H1 (cell line): Measurements from ENCODE around the gene SCG3. TPM values are rescaled to one million over a fixed set of nuclear protein-coding genes. Genes with fewer than 3 reads are reported as not detected.

Experiments used
- CTCF ChIA-PET: fragments of 300-600 bp; sonication (Branson Sonifier 250); formaldehyde crosslinking; loops from one replicate; lab custom pipeline; 2021; ENCODE audit not compliant: partially characterized antibody; lab: Charles Lee
- POLR2A ChIA-PET: fragments of 300-600 bp; sonication (Branson Sonifier 250); formaldehyde crosslinking; loops from one replicate; lab custom pipeline; 2021; ENCODE audit warnings: inconsistent platforms; ENCODE audit not compliant: partially characterized antibody; lab: Charles Lee
- DNase-seq, 2 experiments: peaks; one replicate each; pipeline versions ENCODE4 v3.0.0 to v3.0.0-alpha.2; 2010 to 2022; ENCODE audit warnings: low spot score in 2 of 2, low read depth in 1 of 2, mixed read lengths in 1 of 2
- FAIRE-seq: peaks from 2 replicates; lab custom pipeline; 2011; peaks lifted over from hg19 to GRCh38; lab: Jason Lieb, UNC
- H2AFZ ChIP-seq: 2 replicates; pipeline ENCODE4 v1.8.1; 2012; ENCODE audit warnings: low read length, inconsistent platforms
- H2AK5ac ChIP-seq: 2 replicates; pipeline ENCODE4 v1.6.1; 2013; ENCODE audit warnings: low read depth, low read length
- H2BK120ac ChIP-seq: replicated peaks from 2 replicates; pipeline ENCODE3; 2013; ENCODE audit warnings: low read depth, low read length, inconsistent platforms
- H2BK12ac ChIP-seq: 2 replicates; pipeline ENCODE4 v1.6.1; 2013; ENCODE audit warnings: low read depth, low read length
- H2BK15ac ChIP-seq: 2 replicates; pipeline ENCODE4 v1.6.1; 2013; ENCODE audit warnings: low read length
- H2BK20ac ChIP-seq: 2 replicates; pipeline ENCODE4 v1.6.1; 2013; ENCODE audit warnings: low read length
- H2BK5ac ChIP-seq: 2 replicates; pipeline ENCODE4 v1.6.1; 2013; ENCODE audit warnings: low read depth, low read length
- H3K14ac ChIP-seq: 2 replicates; pipeline ENCODE4 v1.6.1; 2013; ENCODE audit warnings: inconsistent platforms; ENCODE audit not compliant: insufficient read length
- H3K18ac ChIP-seq: 2 replicates; pipeline ENCODE4 v1.6.1; 2013; ENCODE audit warnings: low read length; ENCODE audit errors: extremely low read depth
- H3K23ac ChIP-seq: 2 replicates; pipeline ENCODE4 v1.6.1; 2013; ENCODE audit warnings: inconsistent platforms; ENCODE audit not compliant: insufficient read length
- H3K23me2 ChIP-seq: 2 replicates; pipeline ENCODE4 v1.6.1; 2013; ENCODE audit warnings: low read depth, low read length
- H3K27ac ChIP-seq: 2 replicates; pipeline ENCODE4 v1.6.1; 2011; ENCODE audit warnings: low read depth, low read length, inconsistent platforms
- H3K27me3 ChIP-seq, 4 experiments: replicated peaks in 1 of 4; 1 replicate in 1 of 4; 2 replicates in 3 of 4; pipeline versions ENCODE4 v1.6.1 to v1.8.1; 2011 to 2013; ENCODE audit warnings: low read length in 3 of 4, mild to moderate bottlenecking in 3 of 4, inconsistent platforms in 2 of 4, mixed read lengths in 2 of 4, moderate library complexity in 1 of 4; ENCODE audit not compliant: control insufficient read depth in 3 of 4, insufficient read depth in 3 of 4; ENCODE audit errors: extremely low read depth in 1 of 4
- H3K36me3 ChIP-seq, 4 experiments: 2 replicates each; pipeline versions ENCODE4 v1.6.1 to v1.8.1; 2011 to 2013; ENCODE audit warnings: mild to moderate bottlenecking in 4 of 4, low read length in 3 of 4, moderate library complexity in 2 of 4, control low read depth in 1 of 4, inconsistent platforms in 1 of 4; ENCODE audit not compliant: insufficient read depth in 4 of 4, control insufficient read depth in 2 of 4
- H3K4ac ChIP-seq: replicated peaks from 2 replicates; pipeline ENCODE3; 2013; ENCODE audit warnings: low read length, low read depth, mixed read lengths, inconsistent platforms; ENCODE audit not compliant: insufficient read length
- H3K4me1 ChIP-seq, 4 experiments: replicated peaks in 1 of 4; 1 replicate in 1 of 4; 2 replicates in 3 of 4; pipeline versions ENCODE4 v1.6.1 to v1.8.1; 2011 to 2013; ENCODE audit warnings: low read length in 3 of 4, inconsistent platforms in 2 of 4, mixed read lengths in 1 of 4; ENCODE audit not compliant: insufficient read depth in 4 of 4, control insufficient read depth in 3 of 4
- H3K4me2 ChIP-seq, 2 experiments: 2 replicates each; pipeline versions ENCODE4 v1.6.1 to v1.8.1; 2011 to 2013; ENCODE audit warnings: low read depth in 2 of 2, low read length in 2 of 2, control low read depth in 1 of 2, inconsistent platforms in 1 of 2, mild to moderate bottlenecking in 1 of 2; ENCODE audit not compliant: insufficient read depth in 1 of 2
- H3K4me3 ChIP-seq, 4 experiments: fragments of 200-600, 300-600 bp in 1 of 4; sonication (generic), shearing (Covaris generic), sonication (Bioruptor Twin) in 1 of 4; 2 replicates each; pipeline versions ENCODE4 v1.5.1 to v1.8.1; 2011 to 2016; ENCODE audit warnings: low read length in 4 of 4, low read depth in 3 of 4, control low read depth in 2 of 4, inconsistent platforms in 2 of 4, mild to moderate bottlenecking in 2 of 4, mixed read lengths in 1 of 4, moderate library complexity in 1 of 4; ENCODE audit not compliant: insufficient read depth in 2 of 4; ENCODE audit errors: extremely low read depth in 1 of 4
- H3K56ac ChIP-seq: replicated peaks from 2 replicates; pipeline ENCODE3; 2013; ENCODE audit warnings: low read depth, mild to moderate bottlenecking, mixed read lengths, low read length, inconsistent platforms; ENCODE audit not compliant: insufficient read length
- H3K79me1 ChIP-seq: 2 replicates; pipeline ENCODE4 v1.6.1; 2013; ENCODE audit warnings: low read depth, low read length, control low read depth
- H3K79me2 ChIP-seq, 2 experiments: 2 replicates each; pipeline versions ENCODE4 v1.6.1 to v1.8.1; 2012 to 2013; ENCODE audit warnings: low read length in 2 of 2, mild to moderate bottlenecking in 2 of 2, inconsistent platforms in 1 of 2; ENCODE audit not compliant: insufficient read depth in 2 of 2, control insufficient read depth in 1 of 2
- H3K9ac ChIP-seq, 4 experiments: replicated peaks in 1 of 4; 1 replicate in 1 of 4; 2 replicates in 3 of 4; pipeline versions ENCODE4 v1.6.1 to v1.8.1; 2011 to 2013; ENCODE audit warnings: low read depth in 3 of 4, low read length in 3 of 4, control low read depth in 2 of 4, mild to moderate bottlenecking in 2 of 4, moderate library complexity in 2 of 4, inconsistent platforms in 1 of 4; ENCODE audit errors: extremely low read depth in 1 of 4
- H3K9me3 ChIP-seq, 2 experiments: 2 replicates each; pipeline versions ENCODE4 v1.6.1 to v1.8.1; 2012 to 2013; ENCODE audit warnings: mild to moderate bottlenecking in 2 of 2, moderate library complexity in 2 of 2, control low read depth in 1 of 2, inconsistent platforms in 1 of 2, low read depth in 1 of 2, low read length in 1 of 2, mixed read lengths in 1 of 2; ENCODE audit not compliant: insufficient read depth in 2 of 2
- H4K20me1 ChIP-seq, 2 experiments: replicated peaks in 1 of 2; 2 replicates each; pipeline versions ENCODE3 to v1.8.1; 2011 to 2013; ENCODE audit warnings: inconsistent platforms in 2 of 2, low read length in 2 of 2, mild to moderate bottlenecking in 1 of 2; ENCODE audit not compliant: insufficient read depth in 2 of 2, control insufficient read depth in 1 of 2
- H4K5ac ChIP-seq: 2 replicates; pipeline ENCODE4 v1.6.1; 2013; ENCODE audit warnings: low read length, low read depth, mixed read lengths, inconsistent platforms; ENCODE audit not compliant: insufficient read length
- H4K8ac ChIP-seq: 2 replicates; pipeline ENCODE4 v1.8.0; 2013; ENCODE audit warnings: mild to moderate bottlenecking, moderate library complexity, low read length, inconsistent platforms; ENCODE audit not compliant: insufficient read depth; ENCODE audit errors: extremely low read depth
- H4K91ac ChIP-seq: replicated peaks from 2 replicates; pipeline ENCODE3; 2013; ENCODE audit warnings: low read length, mixed read lengths, inconsistent platforms; ENCODE audit not compliant: insufficient read length
- CEBPB ChIP-seq: IDR thresholded peaks from 2 replicates; pipeline ENCODE4 v1.6.1; 2012; ENCODE audit warnings: low read depth, low read length
- EZH2 ChIP-seq: fragments of 200-600 bp; sonication (generic); IDR thresholded peaks from 2 replicates; pipeline ENCODE4 v1.7.1; 2012; ENCODE audit warnings: low read depth, mild to moderate bottlenecking, moderate library complexity, low read length, inconsistent platforms; ENCODE audit not compliant: severe bottlenecking
- JUND ChIP-seq: IDR thresholded peaks from 2 replicates; pipeline ENCODE4 v1.6.1; 2011; ENCODE audit warnings: mild to moderate bottlenecking, improper control_type of control experiment, low read length
- KDM4A ChIP-seq: IDR thresholded peaks from one replicate; pipeline ENCODE4 v1.7.1; 2012; ENCODE audit warnings: low read depth, mild to moderate bottlenecking, moderate library complexity, low read length, inconsistent platforms; ENCODE audit not compliant: severe bottlenecking
- RXRA ChIP-seq: IDR thresholded peaks from 2 replicates; pipeline ENCODE4 v1.6.1; 2011; ENCODE audit warnings: low read depth, mild to moderate bottlenecking, low read length, moderate library complexity; ENCODE audit not compliant: insufficient read depth
- SAP30 ChIP-seq: fragments of 300-600 bp; sonication (generic); IDR thresholded peaks from 2 replicates; pipeline ENCODE4 v1.7.1; 2012; ENCODE audit warnings: low read length, moderate library complexity, mild to moderate bottlenecking, inconsistent platforms; ENCODE audit not compliant: insufficient read depth, insufficient replicate concordance
- SIN3A ChIP-seq, 2 experiments: IDR thresholded peaks in 1 of 2; conservative IDR thresholded peaks in 1 of 2; 2 replicates each; pipeline ENCODE4 v1.6.1; 2011 to 2012; ENCODE audit warnings: low read length in 2 of 2, improper control_type of control experiment in 1 of 2, low read depth in 1 of 2, mild to moderate bottlenecking in 1 of 2
- TBP ChIP-seq: IDR thresholded peaks from 2 replicates; pipeline ENCODE4 v1.6.1; 2011; ENCODE audit warnings: low read depth, low read length, improper control_type of control experiment
- WGBS, 2 experiments: shearing (Covaris generic) in 1 of 2; methylation state at CpG; one replicate each; pipeline versions ENCODE4 v1.1.6 to v1.1.7; 2013 to 2015; ENCODE audit warnings: low lambda C conversion rate in 2 of 2, mixed read lengths in 2 of 2, inconsistent platforms in 1 of 2, low coverage in 1 of 2, missing lambda C conversion rate in 1 of 2; ENCODE audit not compliant: insufficient replicate concordance in 2 of 2, insufficient coverage in 1 of 2, insufficient read length in 1 of 2; ENCODE audit errors: extremely low coverage in 1 of 2, missing lambda C conversion rate in 1 of 2; 5-methylcytosine and 5-hydroxymethylcytosine counted together
- polyA plus RNA-seq, 7 experiments: library from polyadenylated mRNA; depleted of rRNA in 3 of 7; stranded (reverse) in 5 of 7; unstranded in 2 of 7; fragments of >200 nt in 5 of 7; fragments of 200-250 nt in 2 of 7; gene quantifications; 1 replicate in 5 of 7; 2 replicates in 1 of 7; 4 replicates in 1 of 7; pipeline versions ENCODE4 v1.2.1 to v1.2.3, GENCODE V29; 2011 to 2013; ENCODE audit warnings: missing spikeins in 2 of 7, mixed read lengths in 2 of 7
- total RNA-seq: library from RNA; stranded (reverse); fragmentation: NEBNext Ultra II Directional; extraction: Animal tissue kit (Norgen Biotek cat#: 25700); gene quantifications from 2 replicates; pipeline ENCODE4 v1.2.1, GENCODE V29; 2021
- TF ChIP-seq, protein P1 (sequence below): IDR thresholded peaks from 2 replicates; pipeline ENCODE4 v1.6.1; 2011; ENCODE audit warnings: low read depth, mild to moderate bottlenecking, low read length; ENCODE audit not compliant: insufficient read depth

The SCG3 gene
- total and polyA plus RNA-seq, 2 of the 8 experiments (the other 6 are each of a cell fraction or from before 2014, with no cell fraction given): 5.2 to 45.9 TPM

GRCh38 chr15:51751697-51752683, 70.7 kb downstream of the SCG3 start:
- H3K4ac ChIP-seq: no peak overlapping the region
- H3K27ac ChIP-seq: no peak overlapping the region
- H4K20me1 ChIP-seq: peaks cover 2 to 3% of the 10 kb centered on the region in 2 experiments
- no peak overlapping the region for H3K14ac ChIP-seq
- FAIRE-seq (peak; percentile 55), DNase-seq (peak in 1 of 2 experiments; percentile 58)
- no peak overlapping the region for H3K23ac ChIP-seq
- H3K9ac ChIP-seq: peak overlapping the region in 1 of 4 experiments; percentile 63; a peak in 1 of 7 replicates
- peaks cover 0 to 3% (median 0%) of the 10 kb centered on the region in 4 experiments; a peak in 2 of 7 replicates for H3K4me1 ChIP-seq
- no peaks in the 10 kb centered on the region for H3K9me3 ChIP-seq
- peak overlapping the region; percentile 82; the same call in 1 of the 2 replicates for H2AFZ ChIP-seq
- peaks cover 13 to 36% (median 25%) of the 10 kb centered on the region in 4 experiments for H3K27me3 ChIP-seq
- peak overlapping the region; percentile 76 to 99 for H3K4me2 ChIP-seq
- H3K36me3 ChIP-seq: no peaks in the 10 kb centered on the region
- H2BK5ac ChIP-seq: no peak overlapping the region
- WGBS, 2 experiments: 4% methylated on average over 37 of the region's 71 CpGs; no CpG with 5 or more reads in 1 of the 2 experiments
- 0 out of 2 replicates have a peak overlapping the region, but pooled peaks have one; percentile 56 for H3K18ac ChIP-seq
- ChIA-PET CTCF (interaction anchor here (0.5 to 1.3 kb wide), 5 partner anchors 9 to 49 kb away, joined by 3 to 4 read pairs (median 3); partner anchors contain the start of gene LYSMD2), POLR2A (interaction anchor here (0.7 to 1.8 kb wide), 2 partner anchors 12 to 15 kb away, joined by 4 to 7 read pairs; partner anchors contain the start of gene LYSMD2)
- H2AK5ac ChIP-seq: no peak overlapping the region
- no peak overlapping the region for H2BK15ac ChIP-seq
- peak overlapping the region; percentile 54 to 75 (median 62) for H3K4me3 ChIP-seq
- no peaks in the 10 kb centered on the region for H3K79me2 ChIP-seq
- H2BK20ac ChIP-seq: no peak overlapping the region
- no peak overlapping the region for H2BK12ac ChIP-seq
- no peaks in the 10 kb centered on the region; the same call in 1 of the 2 replicates for H3K79me1 ChIP-seq
- no peak overlapping the region for H4K5ac ChIP-seq
- no peak overlapping the region for H3K56ac ChIP-seq
- no peak overlapping the region for H4K8ac ChIP-seq
- H3K23me2 ChIP-seq: peaks cover 7% of the 10 kb centered on the region; the same call in 1 of the 2 replicates
- H4K91ac ChIP-seq: no peak overlapping the region
- H2BK120ac ChIP-seq: no peak overlapping the region
- TF ChIP-seq KDM4A (peak; percentile 86), JUND (no peak), CEBPB (no peak), TBP (peak; percentile 5; the same call in 1 of the 2 replicates), SIN3A (conservative IDR thresholded peaks at IDR 0.05 in 1 of 2, IDR thresholded peaks at IDR 0.05 in 1 of 2; ENCODE audit: low read depth in 1 of 2, low read length in 2 of 2) (peak in 1 of 2 experiments; percentile 80; a peak in 1 of 4 replicates), RXRA (no peak), SAP30 (peak; percentile 86), EZH2 (no peak)
- TF ChIP-seq, protein P1, sequence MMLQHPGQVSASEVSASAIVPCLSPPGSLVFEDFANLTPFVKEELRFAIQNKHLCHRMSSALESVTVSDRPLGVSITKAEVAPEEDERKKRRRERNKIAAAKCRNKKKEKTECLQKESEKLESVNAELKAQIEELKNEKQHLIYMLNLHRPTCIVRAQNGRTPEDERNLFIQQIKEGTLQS: no peak
